ENCODE measurements around the gene HACD3. TPM values are rescaled to one million over a fixed set of nuclear protein-coding genes. Genes with fewer than 3 reads are reported as not detected.

The HACD3 gene
- total RNA-seq, 1 donor from 2014 or later: 129 TPM

GRCh38 chr15:65517866-65518207 is 12.4 kb upstream of the HACD3 start:
- TF ChIP-seq CTCF (IDR thresholded peaks at IDR 0.05; ENCODE audit: insufficient read depth, low read depth, low read length) (no peak), EZH2 (IDR thresholded peaks at IDR 0.05; ENCODE audit: insufficient read depth, low read length) (no peak)
- H3K4me2 ChIP-seq (ENCODE audit: low read length): peak overlapping the region; percentile 99
- H3K27ac ChIP-seq (ENCODE audit: low read depth, low read length): no peak overlapping the region

GRCh38 chr15:65518633-65519285 is 11.5 kb upstream of the HACD3 start:
- Histone ChIP-seq H3K4me2 (ENCODE audit: low read length) (no peak overlapping the region), H3K36me3 (ENCODE audit: insufficient read depth, low read length) (peaks cover 5% of the 10 kb centered on the region), H3K9ac (ENCODE audit: low read length) (no peak overlapping the region), H4K20me1 (ENCODE audit: insufficient read depth, low read length) (peaks cover 17% of the 10 kb centered on the region), H3K27me3 (ENCODE audit: insufficient read depth, low read length) (no peaks in the 10 kb centered on the region), H2AFZ (ENCODE audit: low read depth, low read length) (no peak overlapping the region), H3K4me3 (ENCODE audit: insufficient read depth, low read depth, low read length) (no peak overlapping the region), H3K27ac (ENCODE audit: low read depth, low read length) (no peak overlapping the region), H3K9me3 (ENCODE audit: insufficient read depth, low read depth, low read length) (no peaks in the 10 kb centered on the region), H3K79me2 (ENCODE audit: insufficient read depth, low read length) (peaks cover 35% of the 10 kb centered on the region), H3K4me1 (ENCODE audit: insufficient read depth, low read length) (peaks cover 8% of the 10 kb centered on the region)
- Mint-ChIP-seq H3K4me1 (ENCODE audit: low read depth, unreplicated experiment) (peaks cover 10% of the 10 kb centered on the region), H3K4me3 (ENCODE audit: unreplicated experiment) (peak overlapping the region; percentile 57), H3K9me3 (ENCODE audit: unreplicated experiment) (peaks cover 1% of the 10 kb centered on the region), H3K27ac (ENCODE audit: unreplicated experiment) (no peak overlapping the region), H3K36me3 (ENCODE audit: low read depth, unreplicated experiment) (peaks cover 2% of the 10 kb centered on the region), H3K27me3 (ENCODE audit: low read depth, unreplicated experiment) (no peaks in the 10 kb centered on the region)
- FAIRE-seq (no peak), DNase-seq (ENCODE audit: low read depth) (no peak)
- TF ChIP-seq CTCF (IDR thresholded peaks at IDR 0.05; ENCODE audit: insufficient read depth, low read depth, low read length): no peak
- no peak for TF ChIP-seq EZH2 (IDR thresholded peaks at IDR 0.05; ENCODE audit: insufficient read depth, low read length)

More at GRCh38 chr15:65517866-65518207, 12.4 kb upstream of the HACD3 start:
- no peaks in the 10 kb centered on the region for H3K27me3 Mint-ChIP-seq (ENCODE audit: low read depth, unreplicated experiment)
- DNase-seq (ENCODE audit: low read depth): no peak
- FAIRE-seq: no peak
- H3K9me3 Mint-ChIP-seq (ENCODE audit: unreplicated experiment): peaks cover 1% of the 10 kb centered on the region
- peaks cover 5% of the 10 kb centered on the region for H3K36me3 ChIP-seq (ENCODE audit: insufficient read depth, low read length)
- H3K79me2 ChIP-seq (ENCODE audit: insufficient read depth, low read length): peaks cover 35% of the 10 kb centered on the region
- peak overlapping the region; percentile 73 for H2AFZ ChIP-seq (ENCODE audit: low read depth, low read length)
- H3K9me3 ChIP-seq (ENCODE audit: insufficient read depth, low read depth, low read length): no peaks in the 10 kb centered on the region
- H3K4me3 Mint-ChIP-seq (ENCODE audit: unreplicated experiment): peak overlapping the region; percentile 100
- H3K36me3 Mint-ChIP-seq (ENCODE audit: low read depth, unreplicated experiment): peaks cover 2% of the 10 kb centered on the region
- H4K20me1 ChIP-seq (ENCODE audit: insufficient read depth, low read length): peaks cover 17% of the 10 kb centered on the region
- peak overlapping the region; percentile 77 for H3K27ac Mint-ChIP-seq (ENCODE audit: unreplicated experiment)
- H3K9ac ChIP-seq (ENCODE audit: low read length): no peak overlapping the region
- H3K27me3 ChIP-seq (ENCODE audit: insufficient read depth, low read length): no peaks in the 10 kb centered on the region
- H3K4me1 ChIP-seq (ENCODE audit: insufficient read depth, low read length): peaks cover 8% of the 10 kb centered on the region
- peaks cover 10% of the 10 kb centered on the region for H3K4me1 Mint-ChIP-seq (ENCODE audit: low read depth, unreplicated experiment)
- peak overlapping the region; percentile 96 for H3K4me3 ChIP-seq (ENCODE audit: insufficient read depth, low read depth, low read length)

DNA sequence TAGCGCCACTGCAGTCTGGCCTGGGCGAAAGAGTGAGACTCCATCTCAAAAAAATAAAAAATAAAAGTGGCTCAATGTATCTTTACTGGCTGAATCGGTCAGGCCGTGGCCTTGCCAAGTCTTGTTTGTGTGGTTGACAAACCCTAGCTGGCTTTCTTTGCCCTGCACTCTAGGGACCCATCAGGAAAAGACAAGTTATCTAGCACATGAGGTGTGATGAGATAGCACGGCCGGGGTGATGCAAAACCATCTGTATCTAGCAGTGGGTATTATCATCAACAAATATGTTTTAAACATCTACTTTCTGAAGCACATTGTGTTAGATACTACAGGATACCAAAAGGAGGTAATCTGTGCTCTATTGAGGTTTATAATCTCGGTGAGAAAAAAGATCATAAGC is 8.9 kb upstream of the HACD3 start:
- H2AFZ ChIP-seq (ENCODE audit: low read depth, low read length): no peak overlapping the region
- H3K27me3 ChIP-seq (ENCODE audit: insufficient read depth, low read length): no peaks in the 10 kb centered on the region
- H3K4me3 ChIP-seq (ENCODE audit: insufficient read depth, low read depth, low read length): no peak overlapping the region
- no peaks in the 10 kb centered on the region for H3K9me3 ChIP-seq (ENCODE audit: insufficient read depth, low read depth, low read length)
- no peak overlapping the region for H3K9ac ChIP-seq (ENCODE audit: low read length)
- no peaks in the 10 kb centered on the region for H3K36me3 ChIP-seq (ENCODE audit: insufficient read depth, low read length)
- H3K4me1 ChIP-seq (ENCODE audit: insufficient read depth, low read length): peaks cover 2% of the 10 kb centered on the region
- FAIRE-seq: no peak
- Mint-ChIP-seq H3K9me3 (ENCODE audit: unreplicated experiment) (peaks cover 1% of the 10 kb centered on the region), H3K27me3 (ENCODE audit: low read depth, unreplicated experiment) (no peaks in the 10 kb centered on the region), H3K36me3 (ENCODE audit: low read depth, unreplicated experiment) (no peaks in the 10 kb centered on the region), H3K27ac (ENCODE audit: unreplicated experiment) (no peak overlapping the region), H3K4me3 (ENCODE audit: unreplicated experiment) (no peak overlapping the region), H3K4me1 (ENCODE audit: low read depth, unreplicated experiment) (no peaks in the 10 kb centered on the region)
- H4K20me1 ChIP-seq (ENCODE audit: insufficient read depth, low read length): peaks cover 5% of the 10 kb centered on the region
- no peak for DNase-seq (ENCODE audit: low read depth)
- TF ChIP-seq CTCF (IDR thresholded peaks at IDR 0.05; ENCODE audit: insufficient read depth, low read depth, low read length) (no peak), EZH2 (IDR thresholded peaks at IDR 0.05; ENCODE audit: insufficient read depth, low read length) (no peak)
- H3K79me2 ChIP-seq (ENCODE audit: insufficient read depth, low read length): peaks cover 11% of the 10 kb centered on the region
- H3K27ac ChIP-seq (ENCODE audit: low read depth, low read length): no peak overlapping the region
- no peak overlapping the region for H3K4me2 ChIP-seq (ENCODE audit: low read length)
